K562 (cell line): ENCODE measurements around the gene SIDT2. TPM values are rescaled to one million over a fixed set of nuclear protein-coding genes. Genes with fewer than 3 reads are reported as not detected.
A peak's percentile ranks its signal among the peaks of the same experiment; 100 is the strongest.

Experiments
- ARID1B ChIP-seq: fragments of 450-650 bp; IDR thresholded peaks from 2 replicates; pipeline ENCODE4 v1.6.1; 2016; ENCODE audit warnings: antibody characterized with exemption, mild to moderate bottlenecking, inconsistent platforms
- BRD4 ChIP-seq: fragments of 200-600 bp; sonication (generic); IDR thresholded peaks from 2 replicates; pipeline ENCODE4 v1.6.1; 2017; ENCODE audit warnings: inconsistent platforms
- CTBP1 ChIP-seq: fragments of 450-650 bp; IDR thresholded peaks from 2 replicates; pipeline ENCODE4 v1.6.1; 2016; ENCODE audit warnings: borderline replicate concordance
- FOXJ3 ChIP-seq: sonication (generic); formaldehyde crosslinking; IDR thresholded peaks from 2 replicates; pipeline ENCODE4 v1.4.0; 2020; ENCODE audit warnings: mild to moderate bottlenecking, missing genetic modification reagents
- FOXM1 ChIP-seq, 2 experiments: fragments of 450-650 bp in 1 of 2; sonication (generic) in 1 of 2; formaldehyde crosslinking in 1 of 2; IDR thresholded peaks; 2 replicates each; pipeline versions ENCODE4 v1.6.1 to v1.9.0; 2017 to 2022; ENCODE audit warnings: low read depth in 2 of 2, mild to moderate bottlenecking in 2 of 2, missing genetic modification reagents in 1 of 2, moderate library complexity in 1 of 2
- HCFC1 ChIP-seq: IDR thresholded peaks from 2 replicates; pipeline ENCODE4 v1.6.1; 2012; ENCODE audit warnings: low read depth, low read length, improper control_type of control experiment
- JUNB ChIP-seq: fragments of 450-650 bp; formaldehyde crosslinking; conservative IDR thresholded peaks from 2 replicates; pipeline ENCODE4 v1.4.0; 2020; ENCODE audit warnings: mild to moderate bottlenecking
- KAT8 ChIP-seq: fragments of 450-650 bp; IDR thresholded peaks from 2 replicates; pipeline ENCODE4 v1.6.1; 2016; ENCODE audit warnings: low read depth, mild to moderate bottlenecking
- LARP7 ChIP-seq: fragments of 450-650 bp; IDR thresholded peaks from 2 replicates; pipeline ENCODE4 v1.6.1; 2016
- MEF2A ChIP-seq: IDR thresholded peaks from 2 replicates; pipeline ENCODE4 v1.6.1; 2011; ENCODE audit warnings: low read depth, mild to moderate bottlenecking, low read length, moderate library complexity; ENCODE audit not compliant: control insufficient read depth
- MEF2D ChIP-seq: conservative IDR thresholded peaks from 2 replicates; pipeline ENCODE4 v1.6.1; 2016; ENCODE audit warnings: low read depth, missing genetic modification characterization, missing compliant biosample characterization
- NCOR1 ChIP-seq: fragments of 450-650 bp; IDR thresholded peaks from 2 replicates; pipeline ENCODE4 v1.6.1; 2016; ENCODE audit warnings: mild to moderate bottlenecking, moderate library complexity
- NFIC ChIP-seq: fragments of 450-650 bp; IDR thresholded peaks from 2 replicates; pipeline ENCODE4 v1.6.1; 2017; ENCODE audit warnings: mild to moderate bottlenecking, inconsistent platforms
- RUNX1 ChIP-seq: sonication (generic); IDR thresholded peaks from 2 replicates; pipeline ENCODE4 v1.6.1; 2016; ENCODE audit warnings: antibody characterized with exemption, low read depth
- STAG1 ChIP-seq: sonication (generic); formaldehyde crosslinking; IDR thresholded peaks from 2 replicates; pipeline ENCODE4 v1.5.0; 2020; ENCODE audit warnings: missing genetic modification reagents, borderline replicate concordance
- TBL1XR1 ChIP-seq, 2 experiments: IDR thresholded peaks; 2 replicates each; pipeline ENCODE4 v1.6.1; 2012; ENCODE audit warnings: improper control_type of control experiment in 2 of 2, low read length in 2 of 2, mild to moderate bottlenecking in 1 of 2
- TGIF2 ChIP-seq: sonication (generic); formaldehyde crosslinking; IDR thresholded peaks from 2 replicates; pipeline ENCODE4 v1.8.1; 2022; ENCODE audit warnings: mild to moderate bottlenecking, missing genetic modification reagents, moderate library complexity
- XRCC4 ChIP-seq: IDR thresholded peaks from one replicate; pipeline ENCODE4 v1.6.1; 2011; ENCODE audit not compliant: insufficient read depth, insufficient read length; ENCODE audit errors: extremely low read depth
- ZFPM2 ChIP-seq: fragments of 250-450 bp; sonication (Bioruptor Pico); IDR thresholded peaks from 2 replicates; pipeline ENCODE4 v1.5.1; 2022; ENCODE audit warnings: mild to moderate bottlenecking
- ZNF133 ChIP-seq: fragments of 250-450 bp; sonication (Bioruptor Pico); IDR thresholded peaks from 2 replicates; pipeline ENCODE4 v1.4.0; 2020; ENCODE audit warnings: mild to moderate bottlenecking
- ZNF717 ChIP-seq: fragments of 250-450 bp; sonication (Bioruptor Pico); IDR thresholded peaks from 2 replicates; pipeline ENCODE4 v1.5.0; 2021
- polyA plus RNA-seq, 8 experiments: library from polyadenylated mRNA; depleted of rRNA in 4 of 8; stranded (reverse) in 5 of 8; unstranded in 3 of 8; fragments of >200 nt; fragmentation: Nextera tagmentation in 2 of 8; fragmentation: Illumina TruSeq in 1 of 8; extraction: Ambion mirVana in 2 of 8; extraction: Trizol in 1 of 8; gene quantifications; 2 replicates each; pipeline versions ENCODE4 v1.2.1 to v1.2.3, GENCODE V29; 2011 to 2014; ENCODE audit warnings: inconsistent platforms in 1 of 8, missing spikeins in 1 of 8
- total RNA-seq, 7 experiments: library from RNA; depleted of rRNA in 6 of 7; stranded (reverse); fragments of >200 nt in 6 of 7; fragmentation: Illumina TruSeq in 2 of 7; extraction: Trizol in 2 of 7; gene quantifications; 2 replicates each; pipeline versions ENCODE4 v1.2.1 to v1.2.3, GENCODE V29; 2011 to 2021; ENCODE audit warnings: low replicate concordance in 1 of 7
- TF ChIP-seq, protein P1 (sequence below): fragments of 450-650 bp; IDR thresholded peaks from 2 replicates; pipeline ENCODE4 v1.6.1; 2018; ENCODE audit warnings: mild to moderate bottlenecking, low read depth; ENCODE audit not compliant: partially characterized antibody
- TF ChIP-seq, protein P2 (sequence below): fragments of 450-650 bp; formaldehyde crosslinking; IDR thresholded peaks from 2 replicates; pipeline ENCODE4 v1.4.0; 2020; ENCODE audit warnings: mild to moderate bottlenecking
- TF ChIP-seq, protein P3 (sequence below): fragments of 450-650 bp; IDR thresholded peaks from 2 replicates; pipeline ENCODE4 v1.6.1; 2016
- TF ChIP-seq, protein P4 (sequence below): sonication (generic); formaldehyde crosslinking; IDR thresholded peaks from 2 replicates; pipeline ENCODE4 v1.8.1; 2023; ENCODE audit warnings: mild to moderate bottlenecking, missing genetic modification reagents

Gene SIDT2
- total and polyA plus RNA-seq, 9 of the 15 experiments (the other 6 are each of a cell fraction or from before 2014, with no cell fraction given) = 2.4 to 20.2 (median 6.5) TPM

DNA sequence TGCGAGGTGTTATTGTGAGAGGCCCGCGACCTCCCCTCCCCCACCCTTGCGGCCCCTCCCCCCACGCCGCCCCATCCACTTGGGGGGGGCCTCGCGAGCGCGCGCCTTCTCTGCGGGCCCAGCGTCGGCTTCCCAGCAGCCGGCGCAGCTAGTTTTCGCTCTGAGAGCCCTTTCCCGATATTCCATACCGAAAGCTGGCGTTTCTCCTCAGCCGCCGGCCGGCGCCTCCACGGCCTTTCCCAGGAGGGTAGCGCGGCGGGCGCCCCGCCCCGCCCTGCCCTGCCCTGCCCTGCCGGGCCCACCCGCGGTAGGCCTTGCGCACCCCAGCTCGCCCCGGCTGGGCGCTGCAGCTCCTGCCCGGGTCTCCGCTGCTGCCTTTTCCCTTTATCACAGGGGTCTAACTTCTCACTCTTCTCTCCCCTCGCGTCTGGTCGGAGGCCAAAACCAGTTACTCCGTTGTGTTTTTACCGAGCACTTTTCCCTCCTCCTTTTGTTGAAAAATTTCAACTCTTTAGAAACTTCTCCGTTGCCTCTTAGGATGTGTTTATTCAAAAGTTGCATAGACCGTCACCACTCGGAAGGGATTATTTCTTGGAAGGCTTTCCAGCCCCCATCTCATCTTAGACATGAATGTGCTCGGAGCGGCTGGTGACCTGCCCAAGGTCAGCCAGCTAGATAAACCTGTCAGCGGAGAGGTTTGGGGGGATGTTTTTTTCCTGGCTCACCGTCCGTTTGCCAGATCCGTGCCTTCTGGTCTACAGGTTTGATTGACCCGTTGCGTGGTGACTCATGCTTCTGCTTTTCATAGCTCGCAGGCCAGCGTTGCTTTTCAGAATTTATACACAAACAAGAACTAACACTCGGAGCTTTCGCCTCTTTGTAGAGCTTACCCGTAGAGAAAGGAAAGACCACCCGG lies 33.8 kb upstream of the SIDT2 start (continued):
- TF ChIP-seq, protein P1, sequence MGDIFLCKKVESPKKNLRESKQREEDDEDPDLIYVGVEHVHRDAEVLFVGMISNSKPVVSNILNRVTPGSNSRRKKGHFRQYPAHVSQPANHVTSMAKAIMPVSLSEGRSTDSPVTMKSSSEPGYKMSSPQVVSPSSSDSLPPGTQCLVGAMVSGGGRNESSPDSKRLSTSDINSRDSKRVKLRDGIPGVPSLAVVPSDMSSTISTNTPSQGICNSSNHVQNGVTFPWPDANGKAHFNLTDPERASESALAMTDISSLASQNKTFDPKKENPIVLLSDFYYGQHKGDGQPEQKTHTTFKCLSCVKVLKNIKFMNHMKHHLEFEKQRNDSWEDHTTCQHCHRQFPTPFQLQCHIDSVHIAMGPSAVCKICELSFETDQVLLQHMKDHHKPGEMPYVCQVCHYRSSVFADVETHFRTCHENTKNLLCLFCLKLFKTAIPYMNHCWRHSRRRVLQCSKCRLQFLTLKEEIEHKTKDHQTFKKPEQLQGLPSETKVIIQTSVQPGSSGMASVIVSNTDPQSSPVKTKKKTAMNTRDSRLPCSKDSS = no peak
- TF ChIP-seq ZFPM2 (CRISPR knock-in tag) (no peak), TGIF2 (no peak), MEF2D (tag) (no peak), KAT8 (no peak), FOXJ3 (CRISPR knock-in tag) (no peak), TBL1XR1 (IDR thresholded peaks at IDR 0.05; ENCODE audit: low read length in 2 of 2) (no peak), ARID1B (0 out of 2 replicates have a peak, but pooled peaks have one; percentile 45), NCOR1 (0 out of 2 replicates have a peak, but pooled peaks have one; percentile 12), NFIC (no peak), STAG1 (CRISPR knock-in tag) (no peak), XRCC4 (no peak), ZNF717 (no peak), MEF2A (no peak), LARP7 (no peak), HCFC1 (no peak), ZNF133 (CRISPR knock-in tag) (no peak), BRD4 (peak; percentile 31; the same call in 1 of the 2 replicates), JUNB (CRISPR knock-in tag) (no peak), FOXM1 (IDR thresholded peaks at IDR 0.05; ENCODE audit: low read depth) (0 out of 2 replicates have a peak, but pooled peaks have one; percentile 15), FOXM1 (CRISPR knock-in tag; IDR thresholded peaks at IDR 0.05; ENCODE audit: low read depth) (no peak), CTBP1 (no peak), RUNX1 (0 out of 2 replicates have a peak, but pooled peaks have one; percentile 29)
- TF ChIP-seq, protein P2, sequence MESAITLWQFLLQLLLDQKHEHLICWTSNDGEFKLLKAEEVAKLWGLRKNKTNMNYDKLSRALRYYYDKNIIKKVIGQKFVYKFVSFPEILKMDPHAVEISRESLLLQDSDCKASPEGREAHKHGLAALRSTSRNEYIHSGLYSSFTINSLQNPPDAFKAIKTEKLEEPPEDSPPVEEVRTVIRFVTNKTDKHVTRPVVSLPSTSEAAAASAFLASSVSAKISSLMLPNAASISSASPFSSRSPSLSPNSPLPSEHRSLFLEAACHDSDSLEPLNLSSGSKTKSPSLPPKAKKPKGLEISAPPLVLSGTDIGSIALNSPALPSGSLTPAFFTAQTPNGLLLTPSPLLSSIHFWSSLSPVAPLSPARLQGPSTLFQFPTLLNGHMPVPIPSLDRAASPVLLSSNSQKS (CRISPR knock-in tag) = no peak
- TF ChIP-seq, protein P3, sequence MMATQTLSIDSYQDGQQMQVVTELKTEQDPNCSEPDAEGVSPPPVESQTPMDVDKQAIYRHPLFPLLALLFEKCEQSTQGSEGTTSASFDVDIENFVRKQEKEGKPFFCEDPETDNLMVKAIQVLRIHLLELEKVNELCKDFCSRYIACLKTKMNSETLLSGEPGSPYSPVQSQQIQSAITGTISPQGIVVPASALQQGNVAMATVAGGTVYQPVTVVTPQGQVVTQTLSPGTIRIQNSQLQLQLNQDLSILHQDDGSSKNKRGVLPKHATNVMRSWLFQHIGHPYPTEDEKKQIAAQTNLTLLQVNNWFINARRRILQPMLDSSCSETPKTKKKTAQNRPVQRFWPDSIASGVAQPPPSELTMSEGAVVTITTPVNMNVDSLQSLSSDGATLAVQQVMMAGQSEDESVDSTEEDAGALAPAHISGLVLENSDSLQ = peak; percentile 90
- TF ChIP-seq, protein P4, sequence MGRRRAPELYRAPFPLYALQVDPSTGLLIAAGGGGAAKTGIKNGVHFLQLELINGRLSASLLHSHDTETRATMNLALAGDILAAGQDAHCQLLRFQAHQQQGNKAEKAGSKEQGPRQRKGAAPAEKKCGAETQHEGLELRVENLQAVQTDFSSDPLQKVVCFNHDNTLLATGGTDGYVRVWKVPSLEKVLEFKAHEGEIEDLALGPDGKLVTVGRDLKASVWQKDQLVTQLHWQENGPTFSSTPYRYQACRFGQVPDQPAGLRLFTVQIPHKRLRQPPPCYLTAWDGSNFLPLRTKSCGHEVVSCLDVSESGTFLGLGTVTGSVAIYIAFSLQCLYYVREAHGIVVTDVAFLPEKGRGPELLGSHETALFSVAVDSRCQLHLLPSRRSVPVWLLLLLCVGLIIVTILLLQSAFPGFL (CRISPR knock-in tag) = no peak
